NCI-H146 (cell line): Measurements from ENCODE around the gene CNTN1.

Source experiments
- DNase-seq: peaks from one replicate; lab custom pipeline; 2025; lab: John Stamatoyannopoulos, UW

CNTN1 gene

DNA sequence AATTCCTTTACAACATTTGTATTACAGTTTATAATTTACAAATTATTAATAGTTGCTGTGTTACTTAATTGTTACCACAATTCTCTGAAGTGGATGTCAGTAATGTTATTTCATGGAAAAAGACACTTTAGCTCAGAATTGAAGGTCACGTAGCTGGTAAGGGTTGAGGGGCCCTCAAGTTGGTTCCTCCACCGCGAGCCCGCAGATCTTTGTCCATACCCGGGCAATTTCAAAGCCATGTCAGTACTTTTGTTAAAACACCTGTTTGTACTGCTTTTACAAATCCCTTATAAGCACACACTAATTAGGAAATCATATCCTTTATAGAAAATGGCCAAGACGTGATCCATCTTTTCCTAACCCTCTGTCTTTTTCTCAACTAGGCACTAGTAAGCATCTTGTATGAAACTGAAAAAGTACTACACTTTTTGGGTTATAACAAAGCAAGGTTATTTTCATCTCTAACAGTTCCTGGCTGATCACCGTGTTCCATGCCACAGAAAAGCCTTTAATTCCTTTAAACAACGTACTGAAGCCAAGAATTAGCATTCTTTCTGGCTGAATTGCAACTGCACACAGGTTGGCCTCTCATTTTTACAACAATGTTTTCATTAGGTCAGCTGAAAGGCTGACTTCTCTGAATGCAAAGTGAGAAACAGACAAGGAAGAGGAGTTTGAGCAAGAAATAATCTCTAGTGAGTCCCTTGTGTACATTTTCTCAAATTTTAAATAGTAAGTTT, 76.1 kb downstream of the CNTN1 start:
- DNase-seq, result no peak

DNA sequence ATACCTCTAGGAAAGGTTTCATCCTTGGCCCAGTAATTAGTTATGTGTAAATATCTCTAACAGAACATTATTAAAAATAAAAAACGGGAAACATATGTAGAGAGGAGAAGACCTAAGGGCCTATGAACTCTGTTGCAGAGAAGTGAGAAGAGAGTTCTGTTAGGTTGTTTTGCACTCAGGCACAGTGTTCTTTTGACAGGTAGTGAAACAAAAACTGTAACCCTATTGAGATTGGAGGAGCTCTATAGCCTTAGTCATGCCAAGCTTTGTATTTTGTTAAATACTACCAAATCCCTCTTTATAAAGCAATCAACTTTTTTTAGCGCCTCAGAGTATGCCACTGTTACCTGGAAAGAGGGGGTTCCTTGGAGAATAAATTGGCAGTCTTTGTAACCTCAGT, 77.6 kb downstream of the CNTN1 start:
- DNase-seq, result no peak

DNA sequence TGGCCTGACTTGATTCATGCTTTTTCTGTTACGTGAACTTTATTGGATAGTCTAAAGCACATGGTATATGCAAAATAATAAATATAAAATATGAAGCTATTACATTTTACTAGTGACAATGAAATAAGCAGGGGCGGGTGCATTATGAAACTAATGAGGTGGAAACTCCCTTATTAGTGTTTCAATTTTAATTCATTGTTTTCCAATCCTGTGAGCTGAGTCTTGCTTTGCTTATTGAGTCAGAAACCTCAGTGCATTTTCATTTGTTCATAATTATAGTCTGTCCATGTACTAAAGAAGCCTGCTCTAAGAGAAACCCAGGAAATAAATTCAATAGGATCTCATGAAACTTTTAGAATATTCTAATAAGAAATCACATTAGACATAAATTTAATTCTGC, 78.5 kb downstream of the CNTN1 start:
- DNase-seq, result no peak

DNA sequence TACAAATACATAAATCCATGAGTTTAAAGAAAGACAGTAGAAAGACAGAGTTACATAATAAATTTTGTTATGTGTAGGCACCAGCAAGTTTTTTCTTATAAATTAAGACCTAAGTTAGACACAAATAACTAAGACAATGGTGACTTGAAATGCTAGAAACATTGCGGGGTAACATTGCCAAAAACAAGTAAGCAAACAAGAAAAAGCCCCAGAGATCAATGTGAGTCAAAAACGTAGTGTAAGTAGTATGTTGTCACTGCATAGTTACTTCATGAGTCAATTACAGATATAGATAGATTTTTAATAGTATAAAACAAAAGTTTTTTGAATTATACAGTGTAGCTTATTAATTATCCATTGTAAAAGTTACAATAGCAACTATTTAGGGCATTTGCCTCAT, 83.4 kb downstream of the CNTN1 start:
- DNase-seq, result no peak

DNA sequence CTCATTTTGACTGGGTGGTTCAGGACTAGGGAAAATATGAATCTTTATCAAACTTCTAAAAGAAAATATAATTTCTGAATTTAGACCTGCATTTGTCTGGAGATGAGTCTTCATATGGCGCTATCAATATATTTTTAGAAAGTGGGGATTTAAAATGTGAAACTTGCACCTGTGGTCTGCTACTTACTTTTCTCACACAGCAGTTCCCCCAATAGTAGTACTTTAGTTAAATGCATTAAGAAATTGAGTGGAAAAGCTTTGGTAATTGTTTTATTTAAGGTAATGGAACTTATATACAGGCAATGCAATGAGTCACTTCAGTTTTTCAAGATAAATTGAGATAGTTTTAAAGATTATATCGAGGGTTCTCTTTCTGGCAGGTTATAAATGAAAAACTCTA, 91.9 kb downstream of the CNTN1 start:
- no peak for DNase-seq

DNA sequence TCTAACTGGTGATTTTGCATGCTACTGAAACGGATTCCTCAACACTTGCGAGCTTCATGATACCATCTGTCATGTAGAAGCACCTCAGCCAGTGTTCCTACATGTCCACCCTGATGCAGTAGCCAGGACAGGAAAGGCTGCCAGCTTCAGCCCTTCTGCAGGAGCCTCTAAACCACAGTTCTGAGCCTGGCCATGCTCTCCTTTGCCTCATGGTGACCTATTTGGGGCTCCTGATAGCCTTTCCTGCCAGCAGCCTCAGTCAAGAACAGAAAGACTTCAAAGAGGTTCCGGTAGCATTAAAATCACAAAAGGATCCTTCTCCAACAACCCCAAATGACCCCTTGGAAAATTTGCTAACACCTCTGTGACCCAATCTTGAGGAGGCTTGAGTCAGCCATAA, 96.0 kb downstream of the CNTN1 start:
- DNase-seq, result no peak

DNA sequence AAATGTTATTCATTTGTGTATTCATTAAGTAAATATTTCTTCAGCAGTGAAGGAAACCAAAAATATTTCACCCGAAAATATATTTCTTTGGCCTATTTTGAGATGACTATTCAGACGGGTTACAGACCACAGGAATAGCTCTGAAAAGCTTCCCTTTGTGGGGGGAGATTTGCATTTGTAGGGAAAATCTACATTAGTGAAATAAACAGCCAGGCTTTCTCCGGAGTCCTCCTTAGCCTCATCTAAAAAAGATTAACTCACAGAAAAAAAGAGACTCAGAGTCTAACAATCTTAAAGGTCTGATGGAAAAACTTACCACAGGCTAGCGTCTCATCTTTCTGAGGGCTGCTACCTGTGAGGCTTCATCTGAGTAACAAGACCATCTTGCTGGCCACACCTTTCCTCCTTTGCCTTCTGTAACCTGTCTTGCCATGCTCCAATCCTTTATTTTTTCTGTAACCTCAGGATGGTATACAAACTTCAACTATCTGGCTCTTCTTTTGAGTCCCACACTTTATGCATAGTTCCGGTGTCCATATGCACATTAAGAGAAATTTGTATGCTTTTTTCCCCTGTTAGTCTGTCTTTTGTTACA, 100.7 kb downstream of the CNTN1 start:
- no peak for DNase-seq

DNA sequence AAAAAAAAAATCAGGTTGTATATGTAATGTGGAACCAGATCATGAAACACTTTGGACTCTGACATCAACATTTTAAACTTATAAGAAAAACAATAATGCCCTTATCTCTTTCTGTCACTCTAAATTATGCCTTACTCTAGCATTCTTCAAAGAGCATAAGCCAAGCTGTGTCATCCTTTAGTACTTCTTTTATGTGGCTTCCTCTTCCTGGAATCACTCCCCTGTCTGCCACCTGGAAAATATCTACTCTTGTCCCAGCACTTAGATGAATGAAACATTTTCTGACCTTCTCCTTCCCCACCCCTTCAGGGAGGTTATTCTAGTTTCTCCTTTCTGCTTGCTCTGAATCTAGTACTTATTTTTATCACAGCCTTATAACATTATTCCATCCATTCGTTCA, 101.2 kb downstream of the CNTN1 start:
- no peak for DNase-seq

DNA sequence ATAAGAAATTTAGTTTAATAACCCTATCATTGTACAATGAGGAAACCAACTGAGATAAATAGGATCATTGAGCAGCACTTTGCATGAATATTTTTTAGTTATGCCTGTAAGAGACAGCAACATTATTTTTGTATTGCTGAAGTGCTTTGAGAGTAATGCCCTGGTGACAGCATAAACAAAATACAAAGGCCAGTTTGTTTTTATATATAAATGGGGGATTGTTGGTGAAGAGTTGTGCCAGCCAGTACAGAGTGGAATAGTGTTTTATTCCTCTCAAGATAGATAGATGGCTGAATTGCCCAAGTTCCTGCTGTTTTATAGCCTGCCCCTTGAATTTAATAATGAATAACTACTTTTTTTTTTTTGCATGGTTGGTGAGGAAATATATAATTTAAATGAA, 101.8 kb downstream of the CNTN1 start:
- no peak for DNase-seq

DNA sequence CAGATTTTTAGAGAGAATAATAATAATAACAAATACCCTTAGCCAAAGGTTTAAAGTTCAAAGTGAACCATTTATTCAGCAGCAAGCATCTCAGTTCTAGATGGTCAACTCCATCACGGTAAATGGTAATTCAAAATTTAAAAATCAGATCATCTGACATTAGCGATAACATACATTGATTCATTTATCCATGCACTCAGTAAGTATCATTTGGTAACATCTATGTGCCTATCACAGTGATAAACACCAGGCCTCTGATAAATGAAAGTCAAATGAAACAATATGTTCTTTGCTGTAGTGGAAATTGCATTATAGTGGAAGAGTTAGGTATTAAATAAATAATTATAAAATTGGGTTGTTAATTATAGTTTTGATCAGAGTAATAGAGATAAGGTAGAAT, 108.8 kb downstream of the CNTN1 start:
- DNase-seq, result no peak

DNA sequence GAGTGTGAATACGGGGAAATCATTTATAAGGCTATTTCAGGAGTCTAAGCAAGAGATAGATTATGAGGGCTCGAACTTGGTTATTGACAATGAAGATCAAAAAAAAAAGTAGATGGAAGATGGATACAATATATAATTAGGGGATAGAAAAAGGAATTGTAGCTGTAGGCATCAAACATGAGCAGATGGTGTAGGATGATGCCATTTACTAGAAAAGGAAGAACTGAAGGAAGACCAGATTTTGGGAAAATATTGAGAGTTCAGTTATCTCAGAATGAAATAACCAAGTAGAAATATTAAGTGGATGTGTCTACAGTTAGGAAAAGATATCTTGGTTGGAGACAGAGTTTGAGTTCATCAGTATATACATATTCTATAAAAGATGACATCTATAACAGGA, 109.6 kb downstream of the CNTN1 start:
- no peak for DNase-seq

DNA sequence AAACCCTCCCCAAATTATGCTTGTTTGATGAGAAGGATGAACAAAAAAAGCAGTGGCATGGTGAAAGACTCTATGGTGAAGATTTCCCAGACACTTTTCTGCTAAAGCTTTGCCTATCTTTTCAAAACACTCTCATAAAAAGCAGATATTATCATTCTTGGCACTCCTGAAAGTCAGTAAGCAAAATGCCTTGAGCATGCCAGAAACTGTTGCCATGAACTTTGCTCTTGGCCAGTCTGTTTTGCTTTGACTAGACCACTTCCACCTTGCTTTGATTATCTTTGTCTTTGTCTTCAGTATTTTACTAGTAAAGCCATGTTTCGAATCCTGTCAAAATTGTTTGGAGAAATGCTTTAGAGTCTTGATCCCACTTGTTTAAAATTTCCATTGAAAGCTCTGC, 110.4 kb downstream of the CNTN1 start:
- no peak for DNase-seq

DNA sequence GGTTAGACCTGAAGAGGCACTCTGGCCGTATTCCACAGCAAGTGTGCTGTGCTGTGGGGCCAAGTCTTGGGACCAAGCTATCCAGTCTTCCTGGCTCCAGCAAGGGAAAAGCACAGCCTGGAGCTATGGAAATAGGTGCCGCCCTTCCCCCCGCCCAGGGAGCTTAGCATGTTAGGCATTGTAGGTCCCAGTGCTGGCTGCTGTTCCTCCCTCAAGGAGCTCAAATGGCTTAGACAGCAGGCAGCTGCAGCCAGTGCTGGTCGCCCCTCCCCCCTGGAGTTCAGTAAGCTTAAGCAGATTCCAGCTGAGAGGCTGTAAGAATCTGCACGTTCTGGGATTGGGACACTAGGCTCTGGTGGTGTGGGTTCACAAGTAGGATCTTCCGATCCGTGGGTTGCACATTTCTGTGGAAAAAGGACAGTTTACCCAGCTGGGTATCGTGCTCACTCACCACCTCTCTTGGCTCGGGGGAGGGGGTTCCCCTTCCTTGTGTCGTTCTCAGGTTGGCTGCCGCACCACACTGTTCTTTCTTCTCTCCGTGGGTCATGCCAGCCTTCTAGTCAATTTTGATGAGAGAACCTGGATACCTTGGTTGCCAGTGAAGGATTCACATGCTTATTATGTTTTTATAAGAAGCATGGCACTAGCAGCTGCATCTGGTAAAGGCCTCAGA, 127.3 kb downstream of the CNTN1 start:
- DNase-seq, result no peak

DNA sequence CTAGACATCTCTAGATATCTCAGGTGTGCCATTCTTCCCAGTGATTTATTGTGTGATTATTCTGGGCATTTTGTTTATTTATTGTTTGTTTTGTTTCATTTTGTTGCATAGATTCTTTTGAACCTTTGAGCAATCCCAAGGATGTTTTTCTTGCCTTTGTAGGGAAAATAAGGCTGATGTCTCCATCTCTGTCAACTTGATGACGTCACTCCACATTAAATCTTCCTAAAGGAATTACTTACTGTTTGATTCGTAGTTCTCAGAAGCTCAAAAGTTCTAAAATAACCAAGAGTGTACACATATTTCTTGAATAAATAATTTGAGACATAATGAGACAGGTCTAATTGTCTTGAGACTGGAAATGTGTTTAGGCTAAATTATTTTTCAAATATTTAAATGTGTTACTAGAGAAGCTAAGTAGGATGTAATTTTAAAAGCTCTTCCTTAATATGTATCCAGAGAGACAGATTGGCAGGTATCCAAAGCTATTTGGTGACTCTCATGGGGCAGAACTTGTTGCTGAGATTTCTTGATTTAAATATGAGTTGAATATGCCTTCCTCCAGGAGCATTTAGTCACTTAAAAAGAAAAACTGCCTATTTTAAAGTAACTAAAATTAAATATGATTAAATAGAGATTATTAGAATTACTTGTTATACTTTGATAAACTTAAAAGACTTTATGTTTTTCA, 128.7 kb downstream of the CNTN1 start:
- DNase-seq, result no peak

DNA sequence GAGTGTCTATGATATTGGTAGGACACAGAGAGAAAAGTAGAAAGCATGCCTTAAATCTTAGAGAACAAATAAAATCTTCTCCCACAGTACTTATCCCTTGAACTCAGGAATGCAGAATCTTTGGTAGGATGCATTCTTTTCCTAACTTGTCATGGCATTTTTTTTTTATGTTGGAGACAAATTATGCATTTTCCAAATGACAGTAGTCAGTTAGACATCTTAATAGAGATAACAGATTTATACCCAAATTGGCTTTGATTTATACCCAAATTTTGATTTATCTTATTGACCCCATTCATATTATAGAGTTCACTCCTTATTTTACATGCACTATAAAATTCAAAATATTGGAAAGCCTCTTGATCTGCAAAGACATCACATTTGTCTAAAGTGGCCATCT, 132.9 kb downstream of the CNTN1 start:
- DNase-seq, result no peak

DNA sequence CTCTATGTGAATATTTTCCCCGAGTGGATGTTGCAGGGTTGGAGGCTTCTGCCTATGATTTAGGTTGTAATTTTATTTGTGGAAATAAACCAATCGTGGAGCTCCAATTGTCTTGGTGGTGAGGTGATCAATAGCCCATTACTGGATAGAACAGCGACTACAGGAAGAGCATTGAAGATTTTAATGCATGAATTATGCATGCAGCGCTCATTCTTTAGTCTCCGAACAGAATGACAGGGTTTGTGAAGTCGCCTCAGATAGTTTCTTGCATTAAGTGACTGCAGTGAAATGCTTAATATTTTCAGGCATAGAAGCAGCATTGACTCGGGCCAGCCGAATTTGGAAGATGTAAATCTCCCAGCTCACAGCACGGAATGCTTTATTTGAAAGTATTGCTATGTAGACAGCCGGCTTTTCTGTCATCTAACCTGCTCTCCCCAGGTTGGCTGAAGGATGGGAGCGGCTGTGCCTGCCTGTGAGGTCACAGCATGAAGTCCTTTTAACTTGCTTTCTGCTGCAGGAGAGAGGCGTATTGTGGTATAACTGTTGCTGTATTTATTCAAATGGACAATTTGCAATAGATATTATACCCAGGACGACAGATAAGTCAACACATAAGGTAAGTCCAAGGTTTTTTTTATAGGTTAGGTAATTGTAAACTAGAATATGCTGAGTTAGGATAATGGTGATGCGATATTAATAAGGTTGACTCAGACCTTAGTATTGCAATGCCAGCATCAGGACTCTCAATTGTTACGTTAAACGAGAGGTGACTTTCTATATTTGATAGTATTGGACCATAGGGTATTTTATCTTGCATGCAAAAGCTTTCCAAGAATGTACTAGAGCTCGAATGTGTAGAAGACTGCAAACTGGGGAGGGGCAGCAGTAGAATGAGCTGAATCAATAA, 135.7 kb downstream of the CNTN1 start:
- no peak for DNase-seq

DNA sequence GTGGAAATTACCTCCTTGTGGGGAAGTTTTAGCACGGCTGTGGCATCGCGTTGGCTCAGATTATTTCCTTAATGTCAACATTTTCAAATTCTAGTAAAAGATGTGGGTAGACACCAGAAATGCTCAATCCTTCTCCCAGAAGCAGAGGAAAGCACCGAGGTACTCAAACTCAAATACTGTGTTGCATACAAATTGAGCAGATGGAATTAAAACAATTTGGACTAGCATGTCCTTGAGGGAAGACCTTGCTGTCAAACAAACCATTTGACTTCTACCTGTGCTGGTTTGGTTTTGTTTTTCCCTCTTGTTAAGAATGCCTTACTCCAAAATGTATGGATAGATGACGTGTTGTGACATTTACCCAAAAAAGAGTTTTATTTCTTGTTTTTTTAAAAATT, 136.4 kb downstream of the CNTN1 start:
- no peak for DNase-seq

DNA sequence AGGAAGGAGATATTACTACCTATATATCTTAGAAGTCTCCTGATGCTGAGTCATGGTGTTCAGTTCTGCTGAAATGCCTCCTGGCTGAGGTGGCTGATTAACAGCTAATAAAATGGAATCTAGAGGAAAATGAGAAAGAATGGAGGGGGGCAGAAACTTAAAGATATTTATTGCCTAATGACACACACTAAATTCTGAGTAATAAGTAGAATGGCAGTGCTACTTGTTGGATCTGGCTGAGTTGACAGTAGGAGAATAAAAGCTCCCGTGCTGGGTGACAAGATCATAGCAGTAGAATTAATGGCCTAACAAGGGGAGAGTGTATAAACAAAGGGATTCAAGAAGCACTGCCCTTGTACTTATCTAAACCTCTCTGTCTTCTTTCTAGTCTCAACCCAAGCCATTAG, 137.5 kb downstream of the CNTN1 start:
- DNase-seq, result no peak

DNA sequence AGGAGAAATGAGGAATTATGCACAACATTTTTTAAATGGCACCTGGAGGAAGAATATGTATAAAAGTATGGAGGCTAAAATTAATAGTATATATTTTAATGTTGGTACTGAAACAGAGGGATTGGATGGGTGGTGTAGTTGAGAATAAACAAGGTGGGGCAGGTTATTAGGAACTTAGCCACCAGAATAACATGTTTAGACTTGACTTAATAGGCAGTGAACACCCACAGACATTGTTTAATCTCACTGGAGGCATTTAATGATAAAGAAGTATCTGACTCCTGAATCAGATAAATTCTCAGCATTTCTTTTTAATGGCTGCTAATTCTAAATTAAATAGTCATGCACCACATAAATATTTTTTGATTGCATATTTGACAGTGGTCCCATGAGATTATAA, 139.7 kb downstream of the CNTN1 start:
- no peak for DNase-seq

DNA sequence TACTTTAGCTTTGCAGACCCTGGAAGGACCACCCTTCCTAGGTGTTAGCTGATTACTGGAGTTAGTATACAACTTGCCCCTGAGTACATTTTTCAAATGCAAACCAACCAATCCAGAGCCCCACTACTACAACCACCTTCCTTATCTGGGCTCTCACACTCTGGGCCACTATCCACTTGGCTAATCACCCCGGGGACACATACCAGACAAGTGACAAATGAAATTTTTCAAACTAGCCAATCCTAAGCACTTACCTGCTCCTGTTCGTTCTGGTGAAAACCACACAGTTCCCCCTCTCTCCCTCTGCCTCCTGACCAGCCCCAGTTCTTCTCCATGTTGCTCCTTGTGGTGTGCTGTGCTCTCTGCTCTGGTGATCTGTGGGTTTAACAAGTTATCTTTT, 140.4 kb downstream of the CNTN1 start:
- DNase-seq, result no peak

DNA sequence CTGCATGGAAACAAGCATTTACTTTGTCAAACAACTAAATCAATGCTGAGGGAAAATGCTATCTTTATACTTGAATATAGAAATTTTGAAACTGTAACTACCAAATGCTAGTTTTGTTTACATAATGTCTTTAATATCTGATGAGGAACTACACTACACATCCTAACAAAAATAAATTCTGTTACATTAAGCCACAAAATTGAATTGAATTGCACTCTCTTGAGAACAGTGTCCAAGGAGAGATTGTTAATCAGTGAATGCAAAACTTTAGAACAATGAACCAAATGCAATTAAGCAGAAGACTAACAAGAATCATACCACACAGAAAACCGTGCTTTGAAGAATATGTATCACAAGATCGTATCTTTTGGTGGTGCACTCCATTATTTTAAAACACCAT, 141.6 kb downstream of the CNTN1 start:
- DNase-seq, result no peak

DNA sequence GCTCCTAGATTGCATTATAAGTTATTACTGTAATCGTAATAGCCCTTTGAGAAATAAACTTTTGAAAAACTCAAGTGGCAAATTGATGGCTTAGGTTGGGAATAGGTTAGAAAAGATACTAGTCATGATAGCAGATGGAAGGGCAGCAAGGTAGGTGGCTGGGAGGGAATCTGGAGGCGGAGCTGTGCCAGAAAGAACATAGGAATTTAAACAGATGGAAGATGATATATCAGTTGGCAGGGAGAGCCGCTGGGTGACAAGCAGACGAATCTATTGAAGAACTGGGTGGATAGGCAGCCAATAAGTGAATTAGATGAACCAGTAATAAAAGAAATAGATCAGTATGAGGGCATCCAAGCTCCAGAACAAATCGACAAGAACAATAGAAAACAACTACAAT, 142.1 kb downstream of the CNTN1 start:
- no peak for DNase-seq
